ENCODE results near the gene PPFIBP2. TPM values are rescaled to one million over a fixed set of nuclear protein-coding genes. Genes with fewer than 3 reads are reported as not detected.
A peak's percentile ranks its signal among the peaks of the same experiment; 100 is the strongest.

Gene PPFIBP2
- total and polyA plus RNA-seq, 2 of the 13 experiments (the other 11 are each of a cell fraction or from before 2014, with no cell fraction given) = 15.0 to 52.5 TPM

DNA sequence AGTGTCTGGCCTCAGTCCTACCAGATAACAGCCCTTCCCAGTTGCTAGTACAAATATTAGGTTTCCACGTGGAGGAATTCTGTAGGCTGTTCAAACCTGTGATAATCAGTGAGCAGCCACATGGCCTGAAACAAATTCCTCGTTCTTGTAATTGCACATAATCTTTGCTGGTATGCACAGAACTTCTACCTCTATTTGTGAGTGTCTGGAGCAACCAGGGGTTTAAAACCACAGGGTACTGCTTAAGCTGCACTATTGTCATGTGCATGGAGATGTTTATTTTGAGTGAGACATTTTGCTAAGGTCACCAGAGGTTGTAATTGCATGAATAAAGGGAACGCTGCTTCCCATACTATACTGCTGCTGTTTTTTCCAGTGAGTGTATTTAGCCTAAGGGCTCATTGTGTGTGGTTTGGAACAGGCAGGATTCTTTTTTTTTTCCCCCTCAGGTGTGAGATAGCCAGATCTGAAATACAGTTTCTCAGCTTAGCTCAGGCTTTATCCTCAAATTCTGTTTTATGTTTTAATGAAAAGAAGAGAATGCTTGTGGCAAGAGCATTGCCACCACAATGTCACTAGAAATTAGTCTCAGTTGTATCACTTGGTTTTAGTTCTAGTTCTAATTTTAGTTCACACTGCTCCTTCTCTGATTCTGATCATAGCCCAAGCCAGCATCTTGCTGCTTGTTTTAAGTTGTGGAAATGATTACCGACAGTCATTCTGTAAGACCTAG lies 99.0 kb downstream of the PPFIBP2 start (continued):
- TF ChIP-seq TGIF2 (CRISPR knock-in tag; IDR thresholded peaks at IDR 0.05) (no peak), ZNF552 (CRISPR knock-in tag; IDR thresholded peaks at IDR 0.05; ENCODE audit: borderline replicate concordance) (no peak), YEATS4 (CRISPR knock-in tag; IDR thresholded peaks at IDR 0.05; ENCODE audit: borderline replicate concordance) (no peak; the same call in 1 of the 2 replicates), NFE2L1 (CRISPR knock-in tag; IDR thresholded peaks at IDR 0.05; ENCODE audit: borderline replicate concordance) (no peak), PHB2 (IDR thresholded peaks at IDR 0.05; ENCODE audit: partially characterized antibody) (no peak)
- TF ChIP-seq, protein P1, sequence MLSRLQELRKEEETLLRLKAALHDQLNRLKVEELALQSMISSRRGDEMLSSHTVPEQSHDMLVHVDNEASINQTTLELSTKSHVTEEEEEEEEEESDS (CRISPR knock-in tag; IDR thresholded peaks at IDR 0.05; ENCODE audit: borderline replicate concordance) = no peak

DNA sequence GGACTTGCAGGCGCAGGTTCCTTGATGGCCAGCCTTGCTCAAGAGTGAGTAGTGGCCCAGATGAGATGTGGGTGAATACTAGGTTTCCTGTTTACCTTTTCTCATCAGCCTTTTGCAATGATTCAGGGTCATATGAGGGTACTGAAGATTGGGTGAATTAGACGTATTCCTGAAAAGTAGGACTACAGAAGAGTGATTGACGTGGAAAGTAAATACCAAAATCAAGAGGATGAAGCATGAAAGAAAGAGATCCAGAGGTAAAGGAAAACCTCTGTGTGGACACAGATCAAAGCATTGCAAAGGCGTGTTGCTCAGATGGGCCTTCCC lies 99.6 kb downstream of the PPFIBP2 start:
- peak overlapping the region; percentile 15; the same call in 1 of the 2 replicates for H3K4me2 ChIP-seq (ENCODE audit: low read depth, low read length)
- ATAC-seq = no peak; the same call in 1 of the 3 replicates
- H3K27ac ChIP-seq (ENCODE audit: extremely low read length, insufficient read depth, low read length) = peak overlapping the region; percentile 52
- no peaks in the 10 kb centered on the region for H3K79me2 ChIP-seq (ENCODE audit: insufficient read depth, low read length)
- WGBS (ENCODE audit: low lambda C conversion rate) = 68% methylated on average over 4 of the region's 4 CpGs
- no peak overlapping the region for H3K4me3 ChIP-seq (replicated peaks in 1 of 3; ENCODE audit: insufficient read depth in 1 of 3, low read depth in 2 of 3, low read length in 3 of 3)
- FAIRE-seq = peak; percentile 28
- POLR2A ChIA-PET = interaction anchor here (3.9 to 4.5 kb wide), 2 partner anchors 13 to 40 kb away, joined by 22 to 45 read pairs; no protein-coding TSS in a partner anchor
- CTCF ChIA-PET (ENCODE audit: low intra/inter-chr PET ratio, low total read pairs) = no interaction called here
- H3K4me1 ChIP-seq (ENCODE audit: insufficient read depth, low read length) = peaks cover 38% of the 10 kb centered on the region
- H2AFZ ChIP-seq (ENCODE audit: low read length) = no peak overlapping the region
- no TSS peak for BruUV-seq (replicated peaks)
- peak; percentile 56 for DNase-seq (ENCODE audit: low spot score)
- H3K9ac ChIP-seq (ENCODE audit: insufficient read depth, low read depth, low read length) = no peak overlapping the region
- H4K20me1 ChIP-seq (ENCODE audit: insufficient read depth, low read length) = no peaks in the 10 kb centered on the region; the same call in 1 of the 2 replicates
- in situ Hi-C loops (cut with HindIII; ENCODE audit: extremely low pct_ligation_motif_present, low pct_unique_long_range_greater_than_20kb) = loop anchor here (5.0 kb wide), 1 partner anchor 41 kb away; no protein-coding TSS in a partner anchor
- no peaks in the 10 kb centered on the region for H3K27me3 ChIP-seq (ENCODE audit: control insufficient read depth in 1 of 2, insufficient read depth in 2 of 2, low read length in 2 of 2)
- no peaks in the 10 kb centered on the region for H3K9me3 ChIP-seq (ENCODE audit: low read length)
- intact Hi-C loops (cut with micrococcal nuclease; ENCODE audit: unreplicated experiment) = loop anchor here (2.0 kb wide), 1 partner anchor 41 kb away; no protein-coding TSS in a partner anchor
- H3K36me3 ChIP-seq (replicated peaks in 1 of 2; ENCODE audit: control insufficient read depth in 1 of 2, insufficient read depth in 2 of 2, low read length in 2 of 2) = peaks cover 10 to 34% of the 10 kb centered on the region in 2 experiments; a peak in 4 of 5 replicates
- TF ChIP-seq, protein P2, sequence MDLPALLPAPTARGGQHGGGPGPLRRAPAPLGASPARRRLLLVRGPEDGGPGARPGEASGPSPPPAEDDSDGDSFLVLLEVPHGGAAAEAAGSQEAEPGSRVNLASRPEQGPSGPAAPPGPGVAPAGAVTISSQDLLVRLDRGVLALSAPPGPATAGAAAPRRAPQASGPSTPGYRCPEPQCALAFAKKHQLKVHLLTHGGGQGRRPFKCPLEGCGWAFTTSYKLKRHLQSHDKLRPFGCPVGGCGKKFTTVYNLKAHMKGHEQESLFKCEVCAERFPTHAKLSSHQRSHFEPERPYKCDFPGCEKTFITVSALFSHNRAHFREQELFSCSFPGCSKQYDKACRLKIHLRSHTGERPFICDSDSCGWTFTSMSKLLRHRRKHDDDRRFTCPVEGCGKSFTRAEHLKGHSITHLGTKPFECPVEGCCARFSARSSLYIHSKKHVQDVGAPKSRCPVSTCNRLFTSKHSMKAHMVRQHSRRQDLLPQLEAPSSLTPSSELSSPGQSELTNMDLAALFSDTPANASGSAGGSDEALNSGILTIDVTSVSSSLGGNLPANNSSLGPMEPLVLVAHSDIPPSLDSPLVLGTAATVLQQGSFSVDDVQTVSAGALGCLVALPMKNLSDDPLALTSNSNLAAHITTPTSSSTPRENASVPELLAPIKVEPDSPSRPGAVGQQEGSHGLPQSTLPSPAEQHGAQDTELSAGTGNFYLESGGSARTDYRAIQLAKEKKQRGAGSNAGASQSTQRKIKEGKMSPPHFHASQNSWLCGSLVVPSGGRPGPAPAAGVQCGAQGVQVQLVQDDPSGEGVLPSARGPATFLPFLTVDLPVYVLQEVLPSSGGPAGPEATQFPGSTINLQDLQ (CRISPR knock-in tag; IDR thresholded peaks at IDR 0.05) = no peak
- TF ChIP-seq FOXA3 (CRISPR knock-in tag; IDR thresholded peaks at IDR 0.05) (peak; percentile 64), EP300 (IDR thresholded peaks at IDR 0.05; ENCODE audit: low read depth in 2 of 2, low read length in 2 of 2) (peak in 1 of 2 experiments; percentile 54; a peak in 2 of 4 replicates), EP300 (CRISPR knock-in tag; IDR thresholded peaks at IDR 0.05; ENCODE audit: borderline replicate concordance) (no peak; the same call in 1 of the 2 replicates), RFX3 (CRISPR knock-in tag; IDR thresholded peaks at IDR 0.05) (no peak), ZFP36L2 (CRISPR knock-in tag; IDR thresholded peaks at IDR 0.05) (no peak), ZNF879 (CRISPR knock-in tag; IDR thresholded peaks at IDR 0.05) (no peak), PTBP1 (IDR thresholded peaks at IDR 0.05; ENCODE audit: low read depth, low read length, poor library complexity, severe bottlenecking) (no peak), ZNF737 (CRISPR knock-in tag; IDR thresholded peaks at IDR 0.05; ENCODE audit: borderline replicate concordance) (no peak), ZNF430 (CRISPR knock-in tag; IDR thresholded peaks at IDR 0.05) (no peak), ZFY (CRISPR knock-in tag; IDR thresholded peaks at IDR 0.05) (no peak)
- TF ChIP-seq, protein P3, sequence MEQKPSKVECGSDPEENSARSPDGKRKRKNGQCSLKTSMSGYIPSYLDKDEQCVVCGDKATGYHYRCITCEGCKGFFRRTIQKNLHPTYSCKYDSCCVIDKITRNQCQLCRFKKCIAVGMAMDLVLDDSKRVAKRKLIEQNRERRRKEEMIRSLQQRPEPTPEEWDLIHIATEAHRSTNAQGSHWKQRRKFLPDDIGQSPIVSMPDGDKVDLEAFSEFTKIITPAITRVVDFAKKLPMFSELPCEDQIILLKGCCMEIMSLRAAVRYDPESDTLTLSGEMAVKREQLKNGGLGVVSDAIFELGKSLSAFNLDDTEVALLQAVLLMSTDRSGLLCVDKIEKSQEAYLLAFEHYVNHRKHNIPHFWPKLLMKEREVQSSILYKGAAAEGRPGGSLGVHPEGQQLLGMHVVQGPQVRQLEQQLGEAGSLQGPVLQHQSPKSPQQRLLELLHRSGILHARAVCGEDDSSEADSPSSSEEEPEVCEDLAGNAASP (CRISPR knock-in tag; IDR thresholded peaks at IDR 0.05; ENCODE audit: borderline replicate concordance) = peak; percentile 94; the same call in 1 of the 2 replicates
- TF ChIP-seq, protein P4, sequence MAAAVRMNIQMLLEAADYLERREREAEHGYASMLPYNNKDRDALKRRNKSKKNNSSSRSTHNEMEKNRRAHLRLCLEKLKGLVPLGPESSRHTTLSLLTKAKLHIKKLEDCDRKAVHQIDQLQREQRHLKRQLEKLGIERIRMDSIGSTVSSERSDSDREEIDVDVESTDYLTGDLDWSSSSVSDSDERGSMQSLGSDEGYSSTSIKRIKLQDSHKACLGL (CRISPR knock-in tag; IDR thresholded peaks at IDR 0.05) = no peak
